SK-N-SH (cell line): Measurements from ENCODE around the gene EXOC4. TPM values are rescaled to one million over a fixed set of nuclear protein-coding genes. Genes with fewer than 3 reads are reported as not detected.

ENCODE experiments used
- CTCF ChIA-PET: fragments of 300-600, 350-600 bp; formaldehyde crosslinking; extraction: SDS; loops from one replicate; lab custom pipeline; 2021; lab: Yijun Ruan, JAX
- POLR2A ChIA-PET: fragments of 350-600 bp; sonication (Branson Sonifier 250); formaldehyde crosslinking; extraction: SDS; loops from one replicate; lab custom pipeline; 2020; ENCODE audit warnings: antibody characterized with exemption, inconsistent platforms; lab: Yijun Ruan, JAX
- DNase-seq: peaks from one replicate; pipeline ENCODE4 v3.0.0; 2012
- H2AFZ ChIP-seq: fragments of 200-600 bp; sonication (generic); 2 replicates; pipeline ENCODE4 v1.8.1; 2016; ENCODE audit warnings: antibody characterized with exemption, mild to moderate bottlenecking, low read depth
- H3F3A ChIP-seq: fragments of 200-600 bp; sonication (generic); replicated peaks from 2 replicates; pipeline ENCODE3; 2016; ENCODE audit warnings: antibody characterized with exemption, mild to moderate bottlenecking; ENCODE audit not compliant: insufficient read depth
- H3K27ac ChIP-seq, 2 experiments: fragments of 200-500 bp in 1 of 2; fragments of 200-600 bp in 1 of 2; sonication (Bioruptor generic) in 1 of 2; sonication (generic), shearing (Covaris generic) in 1 of 2; 2 replicates each; pipeline versions ENCODE4 v1.5.1 to v1.6.1; 2014 to 2016; ENCODE audit warnings: low read depth in 2 of 2, inconsistent platforms in 1 of 2, low read length in 1 of 2, mild to moderate bottlenecking in 1 of 2, mixed read lengths in 1 of 2
- H3K27me3 ChIP-seq: fragments of 200-600 bp; sonication (generic), shearing (Covaris generic); 2 replicates; pipeline ENCODE4 v1.6.1; 2016; ENCODE audit warnings: mixed run types; ENCODE audit not compliant: insufficient read depth
- H3K36me3 ChIP-seq, 2 experiments: fragments of 200-500 bp in 1 of 2; fragments of 200-600 bp in 1 of 2; sonication (Bioruptor generic) in 1 of 2; sonication (generic) in 1 of 2; replicated peaks in 1 of 2; 2 replicates each; pipeline versions ENCODE3 to v1.5.1; 2014 to 2016; ENCODE audit warnings: low read length in 1 of 2, mild to moderate bottlenecking in 1 of 2; ENCODE audit not compliant: insufficient read depth in 2 of 2, control insufficient read depth in 1 of 2
- H3K4me1 ChIP-seq, 2 experiments: fragments of 200-500 bp in 1 of 2; fragments of 200-600 bp in 1 of 2; sonication (Bioruptor generic) in 1 of 2; sonication (generic), shearing (Covaris generic) in 1 of 2; 2 replicates each; pipeline versions ENCODE4 v1.5.1 to v1.6.1; 2014 to 2016; ENCODE audit warnings: low read depth in 1 of 2, low read length in 1 of 2, mixed run types in 1 of 2; ENCODE audit not compliant: insufficient read depth in 2 of 2, control insufficient read depth in 1 of 2
- H3K4me2 ChIP-seq: fragments of 200-600 bp; sonication (generic), shearing (Covaris generic); 2 replicates; pipeline ENCODE4 v1.6.1; 2017; ENCODE audit warnings: mixed run types
- H3K4me3 ChIP-seq, 2 experiments: fragments of 200-500 bp in 1 of 2; fragments of 200-600 bp in 1 of 2; sonication (Bioruptor generic) in 1 of 2; sonication (generic), shearing (Covaris generic) in 1 of 2; 2 replicates each; pipeline versions ENCODE4 v1.5.1 to v1.8.1; 2014 to 2016; ENCODE audit warnings: low read depth in 2 of 2, inconsistent platforms in 1 of 2, low read length in 1 of 2, mild to moderate bottlenecking in 1 of 2, mixed read lengths in 1 of 2, moderate library complexity in 1 of 2
- H3K79me2 ChIP-seq: fragments of 200-600 bp; sonication (generic); 2 replicates; pipeline ENCODE4 v1.8.1; 2017; ENCODE audit warnings: mild to moderate bottlenecking; ENCODE audit not compliant: insufficient read depth
- H3K9ac ChIP-seq: fragments of 200-600 bp; sonication (generic); 2 replicates; pipeline ENCODE4 v1.6.1; 2017; ENCODE audit warnings: mixed run types
- H3K9me2 ChIP-seq: fragments of 200-600 bp; sonication (generic); 2 replicates; pipeline ENCODE4 v1.6.1; 2017; ENCODE audit warnings: mixed run types
- H3K9me3 ChIP-seq: fragments of 200-600 bp; sonication (generic); 2 replicates; pipeline ENCODE4 v1.6.1; 2017; ENCODE audit warnings: mixed run types, mild to moderate bottlenecking, moderate library complexity
- H4K20me1 ChIP-seq: fragments of 200-600 bp; sonication (generic); 2 replicates; pipeline ENCODE4 v1.6.1; 2017; ENCODE audit warnings: mild to moderate bottlenecking, mixed run types; ENCODE audit not compliant: insufficient read depth
- CTCF ChIP-seq: fragments of 200-600 bp; sonication (generic); IDR thresholded peaks from 2 replicates; pipeline ENCODE4 v1.6.1; 2017; ENCODE audit warnings: antibody characterized with exemption, mild to moderate bottlenecking, moderate library complexity
- EZH2phosphoT487 ChIP-seq: fragments of 200-600 bp; sonication (generic); IDR thresholded peaks from 2 replicates; pipeline ENCODE4 v1.6.1; 2017; ENCODE audit warnings: low read depth, mixed run types, mild to moderate bottlenecking, antibody characterized with exemption, moderate library complexity, borderline replicate concordance
- FOSL2 ChIP-seq: IDR thresholded peaks from 2 replicates; pipeline ENCODE4 v1.4.0; 2012; ENCODE audit warnings: low read depth, mild to moderate bottlenecking, moderate library complexity, borderline replicate concordance
- FOXM1 ChIP-seq: IDR thresholded peaks from 2 replicates; pipeline ENCODE4 v1.4.0; 2012; ENCODE audit warnings: low read depth, mild to moderate bottlenecking
- GATA2 ChIP-seq: sonication (generic); formaldehyde crosslinking; IDR thresholded peaks from 2 replicates; pipeline ENCODE4 v1.5.0; 2020; ENCODE audit warnings: mild to moderate bottlenecking, missing genetic modification reagents
- MXI1 ChIP-seq: IDR thresholded peaks from 2 replicates; pipeline ENCODE4 v1.6.1; 2012; ENCODE audit warnings: mild to moderate bottlenecking, low read depth, low read length, improper control_type of control experiment
- NRF1 ChIP-seq: IDR thresholded peaks from 2 replicates; pipeline ENCODE4 v1.6.1; 2012; ENCODE audit warnings: low read depth, mild to moderate bottlenecking, low read length
- POLR2AphosphoS5 ChIP-seq: IDR thresholded peaks from 2 replicates; pipeline ENCODE4 v1.6.1; 2012; ENCODE audit warnings: low read depth, low read length
- RAD21 ChIP-seq: IDR thresholded peaks from 2 replicates; pipeline ENCODE4 v1.6.1; 2012; ENCODE audit warnings: mild to moderate bottlenecking, low read length
- RFX5 ChIP-seq: IDR thresholded peaks from 2 replicates; pipeline ENCODE4 v1.6.1; 2012; ENCODE audit warnings: mild to moderate bottlenecking, improper control_type of control experiment, low read length
- SIN3A ChIP-seq: IDR thresholded peaks from 2 replicates; pipeline ENCODE4 v1.6.1; 2012; ENCODE audit warnings: low read depth, mild to moderate bottlenecking, low read length, moderate library complexity, borderline replicate concordance
- TAF1 ChIP-seq: IDR thresholded peaks from 2 replicates; pipeline ENCODE4 v1.6.1; 2012; ENCODE audit warnings: low read depth, mild to moderate bottlenecking, low read length, moderate library complexity, borderline replicate concordance
- YY1 ChIP-seq: IDR thresholded peaks from 2 replicates; pipeline ENCODE4 v1.4.0; 2012; ENCODE audit warnings: low read depth, mild to moderate bottlenecking
- WGBS: methylation state at CpG from one replicate; pipeline ENCODE4 v1.1.6; 2017; ENCODE audit warnings: low lambda C conversion rate; 5-methylcytosine and 5-hydroxymethylcytosine counted together
- polyA plus RNA-seq, 3 experiments: library from polyadenylated mRNA; depleted of rRNA; stranded (reverse); fragments of >200 nt; gene quantifications; 2 replicates each; pipeline ENCODE4 v1.2.3, GENCODE V29; 2012
- TF ChIP-seq, protein P1 (sequence below): IDR thresholded peaks from 2 replicates; pipeline ENCODE4 v1.4.0; 2012; ENCODE audit warnings: low read depth, borderline replicate concordance
- TF ChIP-seq, protein P2 (sequence below): IDR thresholded peaks from 2 replicates; pipeline ENCODE4 v1.6.1; 2012; ENCODE audit warnings: mild to moderate bottlenecking, low read depth, low read length, moderate library complexity

The EXOC4 gene
- polyA plus RNA-seq, 1 of the 3 experiments (the other 2 are of a cell fraction) = 37.3 TPM

- H3K9ac ChIP-seq = no peak overlapping the region
- H3K4me2 ChIP-seq = no peak overlapping the region
- no peaks in the 10 kb centered on the region for H3K79me2 ChIP-seq
- peak overlapping the region in 1 of 2 experiments; percentile 90; a peak in 2 of 4 replicates for H3K27ac ChIP-seq
- ChIA-PET CTCF (interaction anchor here (1.0 to 1.7 kb wide), 6 partner anchors 9 to 85 kb away, joined by 3 to 9 read pairs (median 4); no protein-coding TSS in a partner anchor), POLR2A (no interaction called here)
- H3K9me3 ChIP-seq = no peaks in the 10 kb centered on the region
- DNase-seq = no peak
- WGBS = 93% methylated on average over 4 of the region's 4 CpGs
- no peaks in the 10 kb centered on the region for H4K20me1 ChIP-seq
- no peak overlapping the region for H3K4me3 ChIP-seq
- no peaks in the 10 kb centered on the region for H3K9me2 ChIP-seq
- no peaks in the 10 kb centered on the region for H3F3A ChIP-seq
- H3K36me3 ChIP-seq = peaks cover 0 to 39% of the 10 kb centered on the region in 2 experiments
- no peak overlapping the region for H2AFZ ChIP-seq
- H3K4me1 ChIP-seq = peaks cover 0 to 20% of the 10 kb centered on the region in 2 experiments; a peak in 2 of 4 replicates
- TF ChIP-seq MXI1 (no peak), EZH2phosphoT487 (no peak), RAD21 (no peak), RFX5 (no peak), FOXM1 (no peak), POLR2AphosphoS5 (no peak)
- TF ChIP-seq, protein P1, sequence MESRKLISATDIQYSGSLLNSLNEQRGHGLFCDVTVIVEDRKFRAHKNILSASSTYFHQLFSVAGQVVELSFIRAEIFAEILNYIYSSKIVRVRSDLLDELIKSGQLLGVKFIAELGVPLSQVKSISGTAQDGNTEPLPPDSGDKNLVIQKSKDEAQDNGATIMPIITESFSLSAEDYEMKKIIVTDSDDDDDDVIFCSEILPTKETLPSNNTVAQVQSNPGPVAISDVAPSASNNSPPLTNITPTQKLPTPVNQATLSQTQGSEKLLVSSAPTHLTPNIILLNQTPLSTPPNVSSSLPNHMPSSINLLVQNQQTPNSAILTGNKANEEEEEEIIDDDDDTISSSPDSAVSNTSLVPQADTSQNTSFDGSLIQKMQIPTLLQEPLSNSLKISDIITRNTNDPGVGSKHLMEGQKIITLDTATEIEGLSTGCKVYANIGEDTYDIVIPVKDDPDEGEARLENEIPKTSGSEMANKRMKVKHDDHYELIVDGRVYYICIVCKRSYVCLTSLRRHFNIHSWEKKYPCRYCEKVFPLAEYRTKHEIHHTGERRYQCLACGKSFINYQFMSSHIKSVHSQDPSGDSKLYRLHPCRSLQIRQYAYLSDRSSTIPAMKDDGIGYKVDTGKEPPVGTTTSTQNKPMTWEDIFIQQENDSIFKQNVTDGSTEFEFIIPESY = no peak
- TF ChIP-seq, protein P2, sequence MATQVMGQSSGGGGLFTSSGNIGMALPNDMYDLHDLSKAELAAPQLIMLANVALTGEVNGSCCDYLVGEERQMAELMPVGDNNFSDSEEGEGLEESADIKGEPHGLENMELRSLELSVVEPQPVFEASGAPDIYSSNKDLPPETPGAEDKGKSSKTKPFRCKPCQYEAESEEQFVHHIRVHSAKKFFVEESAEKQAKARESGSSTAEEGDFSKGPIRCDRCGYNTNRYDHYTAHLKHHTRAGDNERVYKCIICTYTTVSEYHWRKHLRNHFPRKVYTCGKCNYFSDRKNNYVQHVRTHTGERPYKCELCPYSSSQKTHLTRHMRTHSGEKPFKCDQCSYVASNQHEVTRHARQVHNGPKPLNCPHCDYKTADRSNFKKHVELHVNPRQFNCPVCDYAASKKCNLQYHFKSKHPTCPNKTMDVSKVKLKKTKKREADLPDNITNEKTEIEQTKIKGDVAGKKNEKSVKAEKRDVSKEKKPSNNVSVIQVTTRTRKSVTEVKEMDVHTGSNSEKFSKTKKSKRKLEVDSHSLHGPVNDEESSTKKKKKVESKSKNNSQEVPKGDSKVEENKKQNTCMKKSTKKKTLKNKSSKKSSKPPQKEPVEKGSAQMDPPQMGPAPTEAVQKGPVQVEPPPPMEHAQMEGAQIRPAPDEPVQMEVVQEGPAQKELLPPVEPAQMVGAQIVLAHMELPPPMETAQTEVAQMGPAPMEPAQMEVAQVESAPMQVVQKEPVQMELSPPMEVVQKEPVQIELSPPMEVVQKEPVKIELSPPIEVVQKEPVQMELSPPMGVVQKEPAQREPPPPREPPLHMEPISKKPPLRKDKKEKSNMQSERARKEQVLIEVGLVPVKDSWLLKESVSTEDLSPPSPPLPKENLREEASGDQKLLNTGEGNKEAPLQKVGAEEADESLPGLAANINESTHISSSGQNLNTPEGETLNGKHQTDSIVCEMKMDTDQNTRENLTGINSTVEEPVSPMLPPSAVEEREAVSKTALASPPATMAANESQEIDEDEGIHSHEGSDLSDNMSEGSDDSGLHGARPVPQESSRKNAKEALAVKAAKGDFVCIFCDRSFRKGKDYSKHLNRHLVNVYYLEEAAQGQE = no peak
- TF ChIP-seq, all 33 proteins: peak for 0
- H3K27me3 ChIP-seq = no peaks in the 10 kb centered on the region
These were observed 508.6 kb downstream of the EXOC4 start for GRCh38 chr7:133761443-133761842.

GRCh38 chr7:133763076-133763640, 510.3 kb downstream of the EXOC4 start:
- Histone ChIP-seq H3K9ac (no peak overlapping the region), H3K4me3 (no peak overlapping the region), H3K4me1 (peaks cover 0 to 23% of the 10 kb centered on the region in 2 experiments; a peak in 2 of 4 replicates), H3K27me3 (no peaks in the 10 kb centered on the region), H2AFZ (no peak overlapping the region), H3K79me2 (no peaks in the 10 kb centered on the region), H3K9me3 (no peaks in the 10 kb centered on the region), H3F3A (no peaks in the 10 kb centered on the region), H3K27ac (peak overlapping the region in 1 of 2 experiments; percentile 100; a peak in 2 of 4 replicates), H3K4me2 (no peak overlapping the region), H4K20me1 (no peaks in the 10 kb centered on the region), H3K36me3 (peaks cover 0 to 51% of the 10 kb centered on the region in 2 experiments), H3K9me2 (no peaks in the 10 kb centered on the region)
- POLR2A ChIA-PET = interaction anchor here (1.7 kb wide), 1 partner anchor 10 kb away, joined by 4 read pairs; no protein-coding TSS in a partner anchor
- CTCF ChIA-PET = interaction anchor here (1.0 to 1.5 kb wide), 3 partner anchors 12 to 91 kb away, joined by 3 to 4 read pairs (median 3); no protein-coding TSS in a partner anchor
- 87% methylated on average over 3 of the region's 3 CpGs for WGBS
- no peak for DNase-seq
- no peak for TF ChIP-seq MXI1
- TF ChIP-seq EZH2phosphoT487 = no peak
- TF ChIP-seq YY1 = no peak
- no peak for TF ChIP-seq FOSL2
- no peak for TF ChIP-seq TAF1
- TF ChIP-seq NRF1 = no peak
- no peak for TF ChIP-seq GATA2 (CRISPR knock-in tag)
- no peak for TF ChIP-seq SIN3A
- TF ChIP-seq CTCF = no peak
